ENCODE data around the gene UBXN2A. TPM values are rescaled to one million over a fixed set of nuclear protein-coding genes. Genes with fewer than 3 reads are reported as not detected.

The UBXN2A gene
- total RNA-seq, 1 donor, result 10.9 TPM

GRCh38 chr2:23926750-23927571 lies 13.3 kb upstream of the UBXN2A start, which contains the start of gene ATAD2B:
TSS of gene ATAD2B (minus strand) at chr2:23927123. CDS start at chr2:23926770, 353 bp downstream.
- peak within 1 kb of the TSS; percentile 98 for H2AFZ ChIP-seq (ENCODE audit: low read length)
- H3K9me3 ChIP-seq (ENCODE audit: low read depth, low read length), result no peaks in the 10 kb centered on the region
- no peaks in the 10 kb centered on the region for H3K27me3 ChIP-seq (ENCODE audit: insufficient read depth, low read length)
- peak within 1 kb of the TSS; percentile 97 for H3K27ac ChIP-seq (ENCODE audit: low read depth, low read length)
- H3K4me2 ChIP-seq (ENCODE audit: insufficient read depth, low read length), result peak within 1 kb of the TSS; percentile 96
- peaks cover 3% of the 10 kb centered on the region for H3K36me3 ChIP-seq (ENCODE audit: insufficient read depth, low read length)
- H3K4me1 ChIP-seq (ENCODE audit: insufficient read depth, low read length), result peaks cover 27% of the 10 kb centered on the region
- DNase-seq (ENCODE audit: insufficient read length, low spot score, missing footprints), result peak; percentile 98
- TF ChIP-seq CTCF (IDR thresholded peaks at IDR 0.05; ENCODE audit: extremely low read depth, low read depth, low read length), result peak; percentile 77
- peak within 1 kb of the TSS; percentile 98 for H3K4me3 ChIP-seq (ENCODE audit: insufficient read depth, low read length)
- H3K79me2 ChIP-seq (ENCODE audit: insufficient read depth, low read length), result peaks cover 54% of the 10 kb centered on the region
- H4K20me1 ChIP-seq (ENCODE audit: insufficient read depth, low read length), result peaks cover 21% of the 10 kb centered on the region

- DNase-seq (ENCODE audit: insufficient read length, low spot score, missing footprints), result no peak
- no peak overlapping the region for H3K4me3 ChIP-seq (ENCODE audit: insufficient read depth, low read length)
- no peaks in the 10 kb centered on the region for H3K79me2 ChIP-seq (ENCODE audit: insufficient read depth, low read length)
- H3K36me3 ChIP-seq (ENCODE audit: insufficient read depth, low read length), result peaks cover 3% of the 10 kb centered on the region
- no peaks in the 10 kb centered on the region for H3K9me3 ChIP-seq (ENCODE audit: low read depth, low read length)
- H4K20me1 ChIP-seq (ENCODE audit: insufficient read depth, low read length), result no peaks in the 10 kb centered on the region
- H2AFZ ChIP-seq (ENCODE audit: low read length), result no peak overlapping the region
- peaks cover 1% of the 10 kb centered on the region for H3K4me1 ChIP-seq (ENCODE audit: insufficient read depth, low read length)
- no peak overlapping the region for H3K4me2 ChIP-seq (ENCODE audit: insufficient read depth, low read length)
- no peaks in the 10 kb centered on the region for H3K27me3 ChIP-seq (ENCODE audit: insufficient read depth, low read length)
- TF ChIP-seq CTCF (IDR thresholded peaks at IDR 0.05; ENCODE audit: extremely low read depth, low read depth, low read length), result no peak
- no peak overlapping the region for H3K27ac ChIP-seq (ENCODE audit: low read depth, low read length)
Observed at GRCh38 chr2:23934259-23934658, 6.0 kb upstream of the UBXN2A start.

GRCh38 chr2:23940718-23941620 lies 706 bp downstream of the UBXN2A start:
- peak; percentile 87 for DNase-seq (ENCODE audit: insufficient read length, low spot score, missing footprints)
- TF ChIP-seq CTCF (IDR thresholded peaks at IDR 0.05; ENCODE audit: extremely low read depth, low read depth, low read length), result no peak
- Histone ChIP-seq H3K4me2 (ENCODE audit: insufficient read depth, low read length) (peak overlapping the region; percentile 87), H3K36me3 (ENCODE audit: insufficient read depth, low read length) (no peaks in the 10 kb centered on the region), H2AFZ (ENCODE audit: low read length) (peak overlapping the region; percentile 90), H3K4me1 (ENCODE audit: insufficient read depth, low read length) (peaks cover 20% of the 10 kb centered on the region), H3K27ac (ENCODE audit: low read depth, low read length) (peak overlapping the region; percentile 35), H3K4me3 (ENCODE audit: insufficient read depth, low read length) (peak overlapping the region; percentile 79), H3K9me3 (ENCODE audit: low read depth, low read length) (no peaks in the 10 kb centered on the region), H3K27me3 (ENCODE audit: insufficient read depth, low read length) (no peaks in the 10 kb centered on the region), H3K79me2 (ENCODE audit: insufficient read depth, low read length) (peaks cover 45% of the 10 kb centered on the region), H4K20me1 (ENCODE audit: insufficient read depth, low read length) (peaks cover 5% of the 10 kb centered on the region)
